WTC11 (cell line): ENCODE results near the gene NUP85.

Source experiments
- ATF1 ChIP-seq: sonication (generic); formaldehyde crosslinking; IDR thresholded peaks from 2 replicates; pipeline ENCODE4 v1.8.1; 2023; ENCODE audit warnings: mild to moderate bottlenecking, moderate library complexity, missing genetic modification reagents
- CBFB ChIP-seq: sonication (generic); formaldehyde crosslinking; IDR thresholded peaks from 2 replicates; pipeline ENCODE4 v1.8.1; 2022; ENCODE audit warnings: mild to moderate bottlenecking, low read depth, missing genetic modification reagents
- E2F4 ChIP-seq: sonication (generic); formaldehyde crosslinking; IDR thresholded peaks from 2 replicates; pipeline ENCODE4 v1.8.1; 2022; ENCODE audit warnings: low read depth, mild to moderate bottlenecking, moderate library complexity, missing genetic modification reagents, borderline replicate concordance
- ESRRA ChIP-seq: sonication (generic); formaldehyde crosslinking; IDR thresholded peaks from 2 replicates; pipeline ENCODE4 v1.8.1; 2022; ENCODE audit warnings: mild to moderate bottlenecking, missing genetic modification reagents, borderline replicate concordance
- GTF2I ChIP-seq: fragments of 250-450 bp; sonication (Bioruptor Pico); conservative IDR thresholded peaks from 2 replicates; pipeline ENCODE4 v1.4.0; 2021; ENCODE audit warnings: mild to moderate bottlenecking
- JUN ChIP-seq: sonication (generic); formaldehyde crosslinking; IDR thresholded peaks from 2 replicates; pipeline ENCODE4 v1.8.0; 2023; ENCODE audit warnings: mild to moderate bottlenecking, missing genetic modification reagents
- MLX ChIP-seq: sonication (generic); formaldehyde crosslinking; IDR thresholded peaks from 2 replicates; pipeline ENCODE4 v1.8.1; 2023; ENCODE audit warnings: mild to moderate bottlenecking, missing genetic modification reagents, moderate library complexity
- NFYB ChIP-seq: sonication (generic); formaldehyde crosslinking; conservative IDR thresholded peaks from 2 replicates; pipeline ENCODE4 v1.8.0; 2022; ENCODE audit warnings: low read depth, missing genetic modification reagents
- RORB ChIP-seq: fragments of 250-450 bp; sonication (Bioruptor Pico); IDR thresholded peaks from 2 replicates; pipeline ENCODE4 v1.9.0; 2021; ENCODE audit warnings: mild to moderate bottlenecking
- USF2 ChIP-seq: sonication (generic); formaldehyde crosslinking; IDR thresholded peaks from 2 replicates; pipeline ENCODE4 v1.8.1; 2023; ENCODE audit warnings: mild to moderate bottlenecking, missing genetic modification reagents, moderate library complexity
- ZNF263 ChIP-seq: sonication (generic); formaldehyde crosslinking; IDR thresholded peaks from 2 replicates; pipeline ENCODE4 v1.8.1; 2022; ENCODE audit warnings: low read depth, mild to moderate bottlenecking, moderate library complexity, missing genetic modification reagents
- TF ChIP-seq, protein P1 (sequence below): fragments of 200-600 bp; IDR thresholded peaks from 2 replicates; pipeline ENCODE4 v1.8.0; 2022; ENCODE audit warnings: antibody characterized with exemption
- TF ChIP-seq, protein P2 (sequence below): sonication (generic); formaldehyde crosslinking; IDR thresholded peaks from 2 replicates; pipeline ENCODE4 v1.8.0; 2022; ENCODE audit warnings: mild to moderate bottlenecking, missing genetic modification reagents
- TF ChIP-seq, protein P3 (sequence below): sonication (generic); formaldehyde crosslinking; IDR thresholded peaks from 2 replicates; pipeline ENCODE4 v1.8.0; 2022; ENCODE audit warnings: mild to moderate bottlenecking, missing genetic modification reagents

DNA sequence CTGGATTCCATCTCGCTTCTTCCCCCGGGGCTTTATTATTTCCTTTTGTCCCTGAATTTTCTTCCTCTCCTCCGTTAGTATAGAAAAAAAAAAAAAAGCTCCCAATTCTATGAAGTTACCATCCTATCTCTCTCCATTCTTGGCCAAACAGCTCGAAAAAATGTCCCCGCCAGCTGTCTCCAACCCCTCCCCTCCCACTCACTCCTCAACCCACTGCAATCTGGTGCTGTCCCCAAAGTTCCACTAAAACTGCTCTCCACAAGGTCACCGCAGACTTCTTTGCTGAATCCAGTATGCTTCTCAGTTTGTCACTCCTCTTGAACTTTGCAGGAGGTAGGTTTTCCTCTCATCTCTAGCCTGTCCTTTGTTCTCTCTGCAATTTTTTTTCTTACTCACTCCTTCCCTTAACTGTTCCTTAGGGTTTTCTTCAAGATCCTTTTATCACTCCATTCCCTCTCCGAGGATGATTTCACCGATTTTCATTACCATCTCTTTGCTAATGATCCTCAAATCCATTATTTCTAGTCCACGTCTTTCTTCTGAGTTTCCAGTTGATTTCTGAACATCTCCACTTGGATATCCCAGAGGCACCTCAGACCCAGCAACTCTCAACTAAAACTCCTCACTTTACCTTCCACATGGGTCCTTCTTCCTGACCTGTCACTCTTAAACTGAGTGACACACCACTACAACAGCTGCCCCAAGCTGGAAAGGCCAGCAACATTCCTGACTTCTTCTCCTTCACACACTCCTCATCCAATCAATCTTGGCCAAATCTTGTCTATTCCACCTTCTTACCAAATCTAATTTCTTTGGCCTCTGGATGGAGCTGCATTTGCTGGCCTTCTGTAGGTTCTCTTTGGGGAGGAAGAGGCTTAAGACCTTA lies 21.2 kb upstream of the NUP85 start:
- TF ChIP-seq, protein P1, sequence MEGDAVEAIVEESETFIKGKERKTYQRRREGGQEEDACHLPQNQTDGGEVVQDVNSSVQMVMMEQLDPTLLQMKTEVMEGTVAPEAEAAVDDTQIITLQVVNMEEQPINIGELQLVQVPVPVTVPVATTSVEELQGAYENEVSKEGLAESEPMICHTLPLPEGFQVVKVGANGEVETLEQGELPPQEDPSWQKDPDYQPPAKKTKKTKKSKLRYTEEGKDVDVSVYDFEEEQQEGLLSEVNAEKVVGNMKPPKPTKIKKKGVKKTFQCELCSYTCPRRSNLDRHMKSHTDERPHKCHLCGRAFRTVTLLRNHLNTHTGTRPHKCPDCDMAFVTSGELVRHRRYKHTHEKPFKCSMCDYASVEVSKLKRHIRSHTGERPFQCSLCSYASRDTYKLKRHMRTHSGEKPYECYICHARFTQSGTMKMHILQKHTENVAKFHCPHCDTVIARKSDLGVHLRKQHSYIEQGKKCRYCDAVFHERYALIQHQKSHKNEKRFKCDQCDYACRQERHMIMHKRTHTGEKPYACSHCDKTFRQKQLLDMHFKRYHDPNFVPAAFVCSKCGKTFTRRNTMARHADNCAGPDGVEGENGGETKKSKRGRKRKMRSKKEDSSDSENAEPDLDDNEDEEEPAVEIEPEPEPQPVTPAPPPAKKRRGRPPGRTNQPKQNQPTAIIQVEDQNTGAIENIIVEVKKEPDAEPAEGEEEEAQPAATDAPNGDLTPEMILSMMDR: no peak
- TF ChIP-seq, protein P2, sequence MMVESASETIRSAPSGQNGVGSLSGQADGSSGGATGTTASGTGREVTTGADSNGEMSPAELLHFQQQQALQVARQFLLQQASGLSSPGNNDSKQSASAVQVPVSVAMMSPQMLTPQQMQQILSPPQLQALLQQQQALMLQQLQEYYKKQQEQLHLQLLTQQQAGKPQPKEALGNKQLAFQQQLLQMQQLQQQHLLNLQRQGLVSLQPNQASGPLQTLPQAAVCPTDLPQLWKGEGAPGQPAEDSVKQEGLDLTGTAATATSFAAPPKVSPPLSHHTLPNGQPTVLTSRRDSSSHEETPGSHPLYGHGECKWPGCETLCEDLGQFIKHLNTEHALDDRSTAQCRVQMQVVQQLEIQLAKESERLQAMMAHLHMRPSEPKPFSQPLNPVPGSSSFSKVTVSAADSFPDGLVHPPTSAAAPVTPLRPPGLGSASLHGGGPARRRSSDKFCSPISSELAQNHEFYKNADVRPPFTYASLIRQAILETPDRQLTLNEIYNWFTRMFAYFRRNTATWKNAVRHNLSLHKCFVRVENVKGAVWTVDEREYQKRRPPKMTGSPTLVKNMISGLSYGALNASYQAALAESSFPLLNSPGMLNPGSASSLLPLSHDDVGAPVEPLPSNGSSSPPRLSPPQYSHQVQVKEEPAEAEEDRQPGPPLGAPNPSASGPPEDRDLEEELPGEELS: no peak
- no peak for TF ChIP-seq USF2 (CRISPR knock-in tag)
- no peak for TF ChIP-seq E2F4 (CRISPR knock-in tag)
- TF ChIP-seq JUN (CRISPR knock-in tag): no peak
- TF ChIP-seq NFYB (CRISPR knock-in tag): no peak
- TF ChIP-seq, protein P3, sequence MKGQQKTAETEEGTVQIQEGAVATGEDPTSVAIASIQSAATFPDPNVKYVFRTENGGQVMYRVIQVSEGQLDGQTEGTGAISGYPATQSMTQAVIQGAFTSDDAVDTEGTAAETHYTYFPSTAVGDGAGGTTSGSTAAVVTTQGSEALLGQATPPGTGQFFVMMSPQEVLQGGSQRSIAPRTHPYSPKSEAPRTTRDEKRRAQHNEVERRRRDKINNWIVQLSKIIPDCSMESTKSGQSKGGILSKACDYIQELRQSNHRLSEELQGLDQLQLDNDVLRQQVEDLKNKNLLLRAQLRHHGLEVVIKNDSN (CRISPR knock-in tag): no peak
- TF ChIP-seq ZNF263 (CRISPR knock-in tag): no peak
- no peak for TF ChIP-seq CBFB (CRISPR knock-in tag)
- TF ChIP-seq GTF2I (CRISPR knock-in tag): no peak
- TF ChIP-seq ESRRA (CRISPR knock-in tag): no peak
- TF ChIP-seq ATF1 (CRISPR knock-in tag): no peak
- no peak for TF ChIP-seq MLX (CRISPR knock-in tag)
- no peak for TF ChIP-seq RORB (CRISPR knock-in tag)
